ENCODE measurements around the gene FARS2.

FARS2 gene

GRCh38 chr6:5818959-5819358 is 557.6 kb downstream of the FARS2 start:
- Mint-ChIP-seq H3K27me3 (ENCODE audit: low read depth, poor library complexity) (peaks cover 14% of the 10 kb centered on the region), H3K9me3 (peaks cover 8% of the 10 kb centered on the region), H3K36me3 (ENCODE audit: low read depth) (no peaks in the 10 kb centered on the region), H3K4me3 (no peak overlapping the region), H3K4me1 (no peaks in the 10 kb centered on the region), H3K27ac (no peak overlapping the region)
- DNase-seq = no peak
- no peak for TF ChIP-seq CTCF (IDR thresholded peaks at IDR 0.05)
